Duodenal mucosa (tissue), 2 donors: ENCODE measurements around the gene CDK16.

Experiments
- H3K27ac ChIP-seq: one replicate; pipeline ENCODE4 v1.7.0; 2013; ENCODE audit warnings: low read depth, low read length
- H3K27me3 ChIP-seq, 2 donors: one replicate each; pipeline ENCODE4 v1.7.0; 2013; ENCODE audit warnings: low read length in 2 of 2, control low read depth in 1 of 2; ENCODE audit not compliant: insufficient read depth in 2 of 2, control insufficient read depth in 1 of 2
- H3K36me3 ChIP-seq, 2 donors: one replicate each; pipeline ENCODE4 v1.7.0; 2013; ENCODE audit warnings: low read length in 2 of 2, control low read depth in 1 of 2; ENCODE audit not compliant: insufficient read depth in 2 of 2, control insufficient read depth in 1 of 2
- H3K4me1 ChIP-seq, 2 donors: one replicate each; pipeline ENCODE4 v1.7.0; 2013; ENCODE audit warnings: low read length in 2 of 2, control low read depth in 1 of 2; ENCODE audit not compliant: insufficient read depth in 2 of 2, control insufficient read depth in 1 of 2
- H3K4me3 ChIP-seq, 2 donors: one replicate each; pipeline ENCODE4 v1.7.0; 2013; ENCODE audit warnings: low read length in 2 of 2, low read depth in 1 of 2
- H3K9ac ChIP-seq, 2 donors: one replicate each; pipeline ENCODE4 v1.7.0; 2013; ENCODE audit warnings: low read length in 2 of 2, low read depth in 1 of 2
- H3K9me3 ChIP-seq, 2 donors: one replicate each; pipeline ENCODE4 v1.7.0; 2013; ENCODE audit warnings: low read length in 2 of 2, control low read depth in 1 of 2; ENCODE audit not compliant: control insufficient read depth in 1 of 2

CDK16 gene

GRCh38 chrX:47217121-47217851 lies 1.2 kb upstream of the CDK16 start:
- Histone ChIP-seq H3K9me3 (no peaks in the 10 kb centered on the region), H3K36me3 (peaks cover 21 to 39% of the 10 kb centered on the region in 2 donors), H3K27ac (peak overlapping the region; percentile 75), H3K4me1 (peaks cover 22 to 23% of the 10 kb centered on the region in 2 donors), H3K9ac (peak overlapping the region; percentile 54 to 56), H3K27me3 (no peaks in the 10 kb centered on the region), H3K4me3 (peak overlapping the region; percentile 46 to 54)

GRCh38 chrX:47217852-47218279 lies 615 bp upstream of the CDK16 start:
- H3K27ac ChIP-seq = peak overlapping the region; percentile 97
- H3K9ac ChIP-seq = peak overlapping the region; percentile 77 to 93
- H3K4me3 ChIP-seq = peak overlapping the region; percentile 82 to 83
- no peaks in the 10 kb centered on the region for H3K27me3 ChIP-seq
- peaks cover 22 to 23% of the 10 kb centered on the region in 2 donors for H3K4me1 ChIP-seq
- peaks cover 15 to 34% of the 10 kb centered on the region in 2 donors for H3K36me3 ChIP-seq
- no peaks in the 10 kb centered on the region for H3K9me3 ChIP-seq

GRCh38 chrX:47218920-47219815 lies 687 bp downstream of the CDK16 start:
- peaks cover 22 to 23% of the 10 kb centered on the region in 2 donors for H3K4me1 ChIP-seq
- H3K4me3 ChIP-seq = peak overlapping the region; percentile 82 to 83
- H3K27me3 ChIP-seq = no peaks in the 10 kb centered on the region
- no peaks in the 10 kb centered on the region for H3K9me3 ChIP-seq
- H3K27ac ChIP-seq = peak overlapping the region; percentile 97
- H3K9ac ChIP-seq = peak overlapping the region; percentile 77 to 93
- H3K36me3 ChIP-seq = peaks cover 14 to 38% of the 10 kb centered on the region in 2 donors

GRCh38 chrX:47221756-47222155 lies 3.3 kb downstream of the CDK16 start:
- Histone ChIP-seq H3K9me3 (no peaks in the 10 kb centered on the region), H3K36me3 (peaks cover 20 to 40% of the 10 kb centered on the region in 2 donors), H3K9ac (no peak overlapping the region), H3K27me3 (no peaks in the 10 kb centered on the region), H3K4me3 (no peak overlapping the region), H3K4me1 (peaks cover 18 to 22% of the 10 kb centered on the region in 2 donors), H3K27ac (no peak overlapping the region)

- H3K9me3 ChIP-seq = no peaks in the 10 kb centered on the region
- H3K9ac ChIP-seq = no peak overlapping the region
- H3K36me3 ChIP-seq = peaks cover 20 to 47% of the 10 kb centered on the region in 2 donors
- no peak overlapping the region for H3K27ac ChIP-seq
- peaks cover 13 to 18% of the 10 kb centered on the region in 2 donors for H3K4me1 ChIP-seq
- no peak overlapping the region for H3K4me3 ChIP-seq
- H3K27me3 ChIP-seq = no peaks in the 10 kb centered on the region
These were observed 4.4 kb downstream of the CDK16 start for GRCh38 chrX:47222751-47223350.

GRCh38 chrX:47223476-47224250 lies 5.2 kb downstream of the CDK16 start:
- H3K9ac ChIP-seq = no peak overlapping the region
- H3K9me3 ChIP-seq = no peaks in the 10 kb centered on the region
- H3K4me1 ChIP-seq = peaks cover 13 to 18% of the 10 kb centered on the region in 2 donors
- peaks cover 20 to 53% of the 10 kb centered on the region in 2 donors for H3K36me3 ChIP-seq
- H3K27me3 ChIP-seq = no peaks in the 10 kb centered on the region
- H3K27ac ChIP-seq = no peak overlapping the region
- H3K4me3 ChIP-seq = no peak overlapping the region

- H3K27ac ChIP-seq = no peak overlapping the region
- peaks cover 20 to 60% of the 10 kb centered on the region in 2 donors for H3K36me3 ChIP-seq
- no peaks in the 10 kb centered on the region for H3K27me3 ChIP-seq
- no peaks in the 10 kb centered on the region for H3K9me3 ChIP-seq
- H3K4me1 ChIP-seq = peaks cover 13 to 18% of the 10 kb centered on the region in 2 donors
- no peak overlapping the region for H3K4me3 ChIP-seq
- no peak overlapping the region for H3K9ac ChIP-seq
These were observed 5.9 kb downstream of the CDK16 start for GRCh38 chrX:47224266-47224895.

GRCh38 chrX:47224896-47225290 lies 6.4 kb downstream of the CDK16 start:
- H3K36me3 ChIP-seq = peaks cover 20 to 63% of the 10 kb centered on the region in 2 donors
- H3K9ac ChIP-seq = no peak overlapping the region
- no peak overlapping the region for H3K27ac ChIP-seq
- no peak overlapping the region for H3K4me3 ChIP-seq
- peaks cover 12 to 13% of the 10 kb centered on the region in 2 donors for H3K4me1 ChIP-seq
- H3K9me3 ChIP-seq = no peaks in the 10 kb centered on the region
- no peaks in the 10 kb centered on the region for H3K27me3 ChIP-seq

- no peaks in the 10 kb centered on the region for H3K9me3 ChIP-seq
- no peak overlapping the region for H3K9ac ChIP-seq
- H3K27ac ChIP-seq = no peak overlapping the region
- peaks cover under 1% of the 10 kb centered on the region in 2 donors for H3K4me1 ChIP-seq
- H3K36me3 ChIP-seq = peaks cover 20 to 63% of the 10 kb centered on the region in 2 donors
- H3K27me3 ChIP-seq = no peaks in the 10 kb centered on the region
- H3K4me3 ChIP-seq = no peak overlapping the region
These were observed 7.6 kb downstream of the CDK16 start for GRCh38 chrX:47226071-47226470.
